ENCODE results near the gene MAP3K4. TPM values are rescaled to one million over a fixed set of nuclear protein-coding genes. Genes with fewer than 3 reads are reported as not detected.

Gene MAP3K4
- total RNA-seq, 2 experiments from 2014 or later, result 30.3 to 38.7 TPM

DNA sequence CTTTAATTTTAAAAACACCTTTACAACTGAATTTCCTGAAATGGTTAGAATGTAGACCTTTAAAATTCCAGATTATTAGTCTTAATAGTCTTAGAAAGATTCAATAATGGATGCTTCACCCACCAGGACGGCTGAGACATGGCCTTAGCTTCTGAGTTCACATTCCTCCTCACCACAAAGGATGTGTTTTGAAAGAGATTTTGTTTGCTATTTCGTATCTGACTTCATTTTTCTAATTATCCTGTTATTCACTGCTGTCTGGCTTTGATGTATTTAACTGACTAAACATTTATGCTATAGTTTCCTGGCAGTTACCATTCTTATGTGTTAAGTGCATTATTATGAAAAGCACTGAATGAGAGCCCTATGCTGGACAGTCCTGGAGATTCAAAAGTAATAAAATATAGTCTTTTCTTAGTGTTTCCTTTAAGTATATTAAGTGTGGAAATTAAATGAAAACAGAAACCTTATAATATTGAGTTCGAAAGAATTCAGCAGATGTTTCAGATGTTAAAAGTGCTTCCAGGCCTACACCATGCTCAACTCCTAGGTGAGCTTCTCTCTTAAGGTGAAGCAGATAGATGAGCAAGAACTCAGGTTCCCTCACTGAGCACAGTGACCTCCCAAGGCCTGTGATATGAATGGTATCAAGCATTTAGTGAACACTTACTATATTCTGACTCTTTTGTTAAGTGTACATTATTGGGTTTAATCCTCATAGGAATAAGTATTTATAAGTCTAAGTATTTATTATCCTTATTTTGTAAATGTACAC, 40.3 kb downstream of the MAP3K4 start:
- ChIA-PET POLR2A (interaction anchor here (0.6 to 1.3 kb wide), 4 partner anchors 11 to 47 kb away, joined by 3 to 4 read pairs (median 3); no protein-coding TSS in a partner anchor), CTCF (ENCODE audit: unreplicated experiment) (no interaction called here)
- Histone ChIP-seq H3K4me2 (ENCODE audit: low read length) (no peak overlapping the region), H4K20me1 (ENCODE audit: insufficient read depth, low read length) (no peaks in the 10 kb centered on the region), H3K4me1 (ENCODE audit: insufficient read depth, low read length, poor library complexity, severe bottlenecking) (peaks cover 10% of the 10 kb centered on the region), H3K9me3 (ENCODE audit: low read length) (no peaks in the 10 kb centered on the region), H3K9me2 (ENCODE audit: insufficient read depth, low read length) (no peaks in the 10 kb centered on the region), H3K27ac (ENCODE audit: low read depth, low read length, poor library complexity, severe bottlenecking) (no peak overlapping the region), H3K4me3 (ENCODE audit: low read depth, low read length, poor library complexity, severe bottlenecking) (no peak overlapping the region), H2AFZ (ENCODE audit: low read length) (no peak overlapping the region), H3K79me2 (ENCODE audit: insufficient read depth, low read depth, low read length) (peaks cover 12% of the 10 kb centered on the region; the same call in 1 of the 2 replicates), H3K36me3 (ENCODE audit: insufficient read depth, low read length) (peaks cover 17% of the 10 kb centered on the region; the same call in 1 of the 2 replicates)
- TF ChIP-seq EZH2phosphoT487 (IDR thresholded peaks at IDR 0.05; ENCODE audit: borderline replicate concordance, low read depth, low read length), result no peak
- TF ChIP-seq, protein P1, sequence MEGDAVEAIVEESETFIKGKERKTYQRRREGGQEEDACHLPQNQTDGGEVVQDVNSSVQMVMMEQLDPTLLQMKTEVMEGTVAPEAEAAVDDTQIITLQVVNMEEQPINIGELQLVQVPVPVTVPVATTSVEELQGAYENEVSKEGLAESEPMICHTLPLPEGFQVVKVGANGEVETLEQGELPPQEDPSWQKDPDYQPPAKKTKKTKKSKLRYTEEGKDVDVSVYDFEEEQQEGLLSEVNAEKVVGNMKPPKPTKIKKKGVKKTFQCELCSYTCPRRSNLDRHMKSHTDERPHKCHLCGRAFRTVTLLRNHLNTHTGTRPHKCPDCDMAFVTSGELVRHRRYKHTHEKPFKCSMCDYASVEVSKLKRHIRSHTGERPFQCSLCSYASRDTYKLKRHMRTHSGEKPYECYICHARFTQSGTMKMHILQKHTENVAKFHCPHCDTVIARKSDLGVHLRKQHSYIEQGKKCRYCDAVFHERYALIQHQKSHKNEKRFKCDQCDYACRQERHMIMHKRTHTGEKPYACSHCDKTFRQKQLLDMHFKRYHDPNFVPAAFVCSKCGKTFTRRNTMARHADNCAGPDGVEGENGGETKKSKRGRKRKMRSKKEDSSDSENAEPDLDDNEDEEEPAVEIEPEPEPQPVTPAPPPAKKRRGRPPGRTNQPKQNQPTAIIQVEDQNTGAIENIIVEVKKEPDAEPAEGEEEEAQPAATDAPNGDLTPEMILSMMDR (conservative IDR thresholded peaks at IDR 0.05; ENCODE audit: low read length), result no peak
- DNase-seq (ENCODE audit: low spot score), result no peak
- BruUV-seq (replicated peaks), result no TSS peak
- intact Hi-C loops (cut with micrococcal nuclease; ENCODE audit: unreplicated experiment), result no loop called here

DNA sequence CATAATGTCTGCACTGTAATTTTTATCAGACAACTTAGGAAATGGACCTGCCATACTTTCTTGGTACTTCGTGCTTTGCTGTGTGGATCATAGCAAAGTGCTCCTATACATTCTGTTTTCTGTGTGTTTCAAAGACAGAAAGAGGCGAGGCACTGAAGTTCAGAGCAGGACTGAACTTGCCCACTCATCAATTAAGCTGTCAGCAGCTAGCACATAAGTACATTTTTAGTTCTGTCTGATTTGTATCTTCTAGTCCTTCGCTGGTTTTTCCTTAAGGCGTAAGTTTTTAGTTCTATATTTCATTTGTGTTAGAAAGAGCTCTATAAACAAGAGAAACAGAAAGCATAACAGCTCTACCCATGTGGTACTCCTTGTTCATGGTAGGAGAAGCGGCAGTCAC, 42.1 kb downstream of the MAP3K4 start:
- intact Hi-C loops (cut with micrococcal nuclease; ENCODE audit: unreplicated experiment), result no loop called here
- Histone ChIP-seq H3K4me1 (ENCODE audit: insufficient read depth, low read length, poor library complexity, severe bottlenecking) (peaks cover 9% of the 10 kb centered on the region), H3K36me3 (ENCODE audit: insufficient read depth, low read length) (peaks cover 28% of the 10 kb centered on the region), H4K20me1 (ENCODE audit: insufficient read depth, low read length) (no peaks in the 10 kb centered on the region), H3K79me2 (ENCODE audit: insufficient read depth, low read depth, low read length) (peaks cover 12% of the 10 kb centered on the region; the same call in 1 of the 2 replicates), H3K4me3 (ENCODE audit: low read depth, low read length, poor library complexity, severe bottlenecking) (no peak overlapping the region), H3K9me3 (ENCODE audit: low read length) (no peaks in the 10 kb centered on the region), H2AFZ (ENCODE audit: low read length) (no peak overlapping the region), H3K27ac (ENCODE audit: low read depth, low read length, poor library complexity, severe bottlenecking) (no peak overlapping the region), H3K4me2 (ENCODE audit: low read length) (no peak overlapping the region), H3K9me2 (ENCODE audit: insufficient read depth, low read length) (no peaks in the 10 kb centered on the region)
- no peak for DNase-seq (ENCODE audit: low spot score)
- ChIA-PET CTCF (ENCODE audit: unreplicated experiment) (interaction anchor here (0.5 kb wide), 1 partner anchor 297 kb away, joined by 3 read pairs; no protein-coding TSS in a partner anchor), POLR2A (interaction anchor here (1.0 to 1.7 kb wide), 2 partner anchors 24 to 33 kb away, joined by 3 to 4 read pairs; no protein-coding TSS in a partner anchor)
- BruUV-seq (replicated peaks), result no TSS peak
- TF ChIP-seq, protein P1 (conservative IDR thresholded peaks at IDR 0.05; ENCODE audit: low read length), result no peak
- no peak for TF ChIP-seq EZH2phosphoT487 (IDR thresholded peaks at IDR 0.05; ENCODE audit: borderline replicate concordance, low read depth, low read length)
